ENCODE data around the gene AMOTL1.
"Not testable (repeated sequence)": the region's sequence is repeated elsewhere in the genome, so short reads cannot be mapped to it uniquely, and the experiment has no call there.

The AMOTL1 gene

DNA sequence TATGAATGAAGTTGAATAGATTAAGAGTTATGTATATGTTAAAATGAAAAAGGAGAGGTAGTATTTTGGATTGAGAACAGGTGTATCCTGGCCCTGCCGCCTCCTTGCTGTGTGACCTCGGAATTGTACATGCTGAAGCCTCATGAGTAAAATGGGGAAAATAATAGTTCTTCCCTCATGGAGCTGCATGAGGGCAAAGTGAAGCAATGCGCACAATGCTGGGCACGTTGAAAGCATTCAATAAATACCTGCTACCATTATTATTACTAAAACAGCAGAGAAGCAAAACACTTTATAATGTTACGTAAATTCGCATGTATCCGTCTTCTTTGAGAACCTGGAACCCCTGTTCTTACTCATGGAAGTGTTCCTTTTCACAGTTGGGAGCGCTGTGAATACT lies 5.7 kb downstream of the AMOTL1 start:
- no peak for DNase-seq

DNA sequence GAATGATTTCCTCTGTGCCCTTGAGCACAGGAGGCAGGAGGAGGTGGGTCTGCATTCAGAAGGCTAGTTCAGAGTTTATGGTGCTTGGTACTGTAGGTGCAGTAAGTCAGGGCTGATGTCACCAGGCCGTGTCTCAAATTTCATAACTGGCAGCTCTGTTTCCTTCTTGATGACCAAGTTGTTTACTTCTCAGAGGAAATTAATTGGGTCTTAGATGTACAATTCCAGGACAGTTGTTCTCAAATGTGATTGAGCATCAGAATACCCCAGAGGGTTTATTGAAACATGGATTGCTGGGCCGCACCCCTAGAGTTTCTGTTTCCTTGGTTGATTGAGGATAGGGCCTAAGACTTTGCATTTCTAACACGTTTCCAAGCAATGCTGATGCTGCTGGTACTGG lies 6.2 kb downstream of the AMOTL1 start:
- DNase-seq, result no peak

DNA sequence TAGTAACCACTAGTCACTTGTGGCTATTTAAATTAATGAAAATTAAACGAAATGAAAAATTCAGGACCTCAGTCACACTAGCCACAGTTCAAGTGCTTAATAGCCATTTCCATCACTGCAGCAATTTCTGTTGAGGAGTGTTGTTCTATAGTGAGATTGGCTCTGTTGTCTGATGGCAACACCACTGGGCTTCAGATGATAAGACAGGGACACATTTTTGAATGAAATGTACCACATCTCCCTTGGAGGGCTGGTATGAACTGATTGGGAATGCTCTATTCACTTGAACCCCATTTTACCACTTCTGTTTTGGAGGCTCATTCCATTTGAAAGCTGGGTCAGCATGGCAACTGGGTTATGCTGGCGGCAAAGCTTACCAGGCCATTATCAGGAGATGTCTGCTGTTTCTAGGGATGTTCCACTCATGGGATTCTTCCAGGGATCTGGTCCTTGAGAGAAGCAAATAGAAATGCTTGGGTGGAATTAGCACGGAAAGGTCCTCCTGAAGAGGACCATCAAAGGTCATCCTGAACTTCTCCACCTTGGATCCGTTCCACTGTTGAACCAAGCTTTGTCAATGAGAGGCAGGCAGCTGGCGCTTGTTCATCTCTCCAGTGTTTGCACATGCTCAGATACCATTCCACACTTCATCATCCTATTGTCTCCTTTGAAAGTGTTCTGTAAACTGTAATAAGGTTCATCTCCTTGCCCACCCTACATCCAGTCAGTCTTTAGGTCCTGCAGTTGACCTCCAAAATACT lies 7.6 kb downstream of the AMOTL1 start:
- DNase-seq, result no peak

GRCh38 chr11:94776351-94777321 lies 8.5 kb downstream of the AMOTL1 start:
- DNase-seq, result no peak

GRCh38 chr11:94780432-94780831 lies 12.3 kb downstream of the AMOTL1 start:
- no peak for DNase-seq

- no peak for DNase-seq
Observed at GRCh38 chr11:94781837-94782236, 13.7 kb downstream of the AMOTL1 start.

GRCh38 chr11:94782446-94782845 lies 14.3 kb downstream of the AMOTL1 start:
- no peak for DNase-seq

DNA sequence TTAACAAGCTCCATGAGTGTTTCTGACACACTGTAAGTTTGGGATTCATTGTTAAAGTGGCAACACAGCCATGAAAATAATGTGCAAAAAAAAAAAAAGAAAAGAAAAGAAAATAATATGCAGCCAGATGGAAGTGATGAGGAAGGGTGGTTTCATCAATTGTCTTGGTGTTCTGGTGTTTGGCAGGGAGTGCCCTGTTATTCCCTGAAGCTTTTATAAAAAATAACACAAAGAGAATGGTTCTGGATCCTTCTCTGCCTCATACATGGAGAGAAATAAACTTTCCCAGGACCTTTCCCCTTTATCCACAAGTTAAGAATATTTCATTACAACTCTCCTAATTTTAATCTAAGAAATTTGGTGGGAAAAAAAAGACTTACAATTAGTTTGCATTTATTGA lies 16.7 kb downstream of the AMOTL1 start:
- no peak for DNase-seq

GRCh38 chr11:94785509-94785908 lies 17.4 kb downstream of the AMOTL1 start:
- no peak for DNase-seq

DNA sequence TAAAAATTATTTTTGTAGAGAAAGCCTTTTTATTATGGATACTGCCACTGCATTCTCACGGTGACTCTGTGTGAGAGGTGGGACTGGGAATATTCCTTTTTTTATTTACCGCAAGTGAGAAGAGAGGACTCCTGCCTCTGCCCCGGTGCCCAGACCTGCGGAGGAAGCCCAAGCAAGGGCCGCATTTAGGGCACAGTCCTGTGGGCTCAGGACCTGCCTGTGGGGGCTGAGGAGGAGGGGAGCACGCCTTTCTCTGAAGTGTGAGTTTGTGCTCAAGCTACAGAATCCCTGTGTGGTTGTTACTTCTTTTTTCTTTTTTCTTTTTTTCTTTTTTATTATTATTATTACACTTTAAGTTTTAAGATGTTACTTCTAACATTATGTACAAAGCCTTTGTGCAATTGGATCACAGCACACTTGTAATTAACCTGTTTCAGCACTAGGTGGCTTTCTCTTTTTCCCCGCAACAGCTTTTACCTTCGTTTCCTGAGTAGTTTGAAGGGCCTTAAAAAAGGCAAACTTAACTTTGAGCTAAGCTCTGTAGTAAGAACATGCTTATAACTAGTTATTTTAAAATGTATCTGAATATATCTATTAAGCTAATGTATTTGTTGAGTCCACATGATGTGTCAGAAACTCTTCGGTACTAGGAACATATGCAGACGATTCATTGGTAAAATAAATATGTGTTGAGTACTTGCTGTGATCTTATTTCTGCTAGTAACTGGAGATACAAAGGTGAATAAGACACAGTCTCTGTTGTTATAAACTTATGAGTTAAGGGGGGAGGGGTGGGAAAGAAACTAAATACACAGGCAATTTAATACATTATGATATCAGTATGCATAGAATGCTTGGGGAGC lies 18.3 kb downstream of the AMOTL1 start:
- DNase-seq, result no peak

GRCh38 chr11:94787801-94788200 lies 19.6 kb downstream of the AMOTL1 start:
- no peak for DNase-seq

DNA sequence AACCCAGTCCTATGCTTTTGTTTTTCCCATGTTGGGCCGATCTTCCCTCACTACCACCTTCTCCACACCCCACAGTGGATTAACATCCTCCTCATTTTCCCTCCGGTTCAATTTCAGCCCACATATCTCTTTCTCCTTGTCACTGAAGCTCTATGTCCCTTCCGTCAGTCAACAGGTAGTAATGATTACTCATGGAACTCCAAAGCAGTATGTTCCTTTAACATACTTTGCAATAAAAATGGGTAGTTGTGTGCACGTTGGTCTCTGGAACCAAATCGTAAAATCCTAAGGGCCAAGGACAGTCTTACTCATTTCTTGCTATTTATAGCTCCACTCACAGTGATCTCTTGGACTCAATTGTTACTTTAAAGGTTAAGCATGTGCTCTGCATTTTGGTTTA lies 20.2 kb downstream of the AMOTL1 start:
- no peak for DNase-seq

GRCh38 chr11:94790197-94790596 lies 22.0 kb downstream of the AMOTL1 start:
- no peak for DNase-seq

GRCh38 chr11:94790661-94791180 lies 22.6 kb downstream of the AMOTL1 start:
- DNase-seq, result no peak

DNA sequence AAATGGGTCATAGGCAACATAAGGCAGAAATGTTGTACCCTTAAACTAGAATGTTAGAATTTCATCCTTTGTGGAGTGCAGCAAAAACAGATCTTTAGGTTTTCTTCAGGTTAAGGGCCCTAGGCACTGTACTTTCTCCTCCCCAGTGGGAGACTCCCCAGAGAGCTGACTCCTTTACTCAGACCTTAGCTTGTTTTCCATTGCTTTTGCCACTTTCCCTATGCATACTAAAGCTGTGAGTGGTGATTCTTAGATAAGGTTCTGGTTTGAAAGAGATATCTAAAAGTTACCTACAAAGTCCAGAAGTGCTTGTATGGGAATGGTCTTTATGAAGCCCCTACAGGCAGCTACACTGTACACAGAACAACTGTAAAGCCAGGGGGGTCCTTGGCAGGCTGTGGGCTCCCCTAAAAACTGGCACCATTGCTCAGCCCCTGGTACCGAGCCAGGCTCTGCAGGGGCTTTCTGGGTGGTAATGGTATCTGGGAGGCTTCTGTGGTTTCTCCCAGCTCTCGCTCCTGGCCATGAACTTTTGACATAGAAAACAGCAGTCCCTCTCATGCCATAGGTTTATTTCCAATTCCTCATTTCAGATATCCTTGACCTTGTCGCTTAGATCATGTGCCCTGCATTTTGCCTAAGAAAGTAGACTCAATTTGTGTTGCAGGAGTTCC lies 23.2 kb downstream of the AMOTL1 start:
- DNase-seq, result no peak

DNA sequence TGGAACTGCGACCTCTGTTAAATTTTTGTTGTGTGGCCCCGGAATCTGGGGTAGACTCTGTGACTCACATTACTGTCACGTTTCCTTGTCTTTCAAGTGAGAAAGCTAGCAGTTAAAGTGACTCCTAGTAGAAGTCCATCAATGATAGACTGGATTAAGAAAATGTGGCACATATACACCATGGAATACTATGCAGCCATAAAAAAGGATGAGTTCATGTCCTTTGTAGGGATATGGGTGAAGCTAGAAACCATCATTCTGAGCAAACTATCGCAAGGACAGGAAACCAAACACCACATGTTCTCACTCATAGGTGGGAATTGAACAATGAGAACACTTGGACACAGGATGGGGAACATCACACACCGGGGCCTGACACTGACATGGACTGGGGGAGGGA lies 23.8 kb downstream of the AMOTL1 start:
- not testable (repeated sequence) for DNase-seq

GRCh38 chr11:94792451-94792850 lies 24.3 kb downstream of the AMOTL1 start:
- no peak for DNase-seq

DNA sequence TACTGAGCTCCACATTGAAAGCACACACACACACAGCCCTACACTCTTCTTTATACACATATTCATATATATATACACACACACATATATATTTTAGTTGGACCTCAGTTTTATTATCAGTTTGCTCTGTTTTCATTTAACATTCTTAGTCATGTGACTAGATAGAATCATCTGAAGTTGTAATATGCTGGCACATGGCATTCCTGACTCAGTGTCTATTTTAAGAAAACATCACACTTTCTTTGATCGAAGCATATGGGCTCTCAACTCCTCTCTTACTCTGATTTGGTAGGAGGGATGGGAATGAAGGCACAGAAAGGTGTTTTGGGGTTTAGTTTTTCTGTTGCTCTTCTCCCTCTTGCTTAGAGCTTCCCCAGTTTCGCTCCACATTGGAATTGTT lies 24.8 kb downstream of the AMOTL1 start:
- DNase-seq, result no peak

GRCh38 chr11:94793822-94794221 lies 25.7 kb downstream of the AMOTL1 start:
- DNase-seq, result no peak

- DNase-seq, result no peak
Observed at GRCh38 chr11:94794287-94795168, 26.4 kb downstream of the AMOTL1 start.

Data from activated CD4-positive, alpha-beta T cell treated with anti-CD3 and anti-CD28 coated beads, Interleukin-2, amount 50 U/mL, for 1 hour (primary cell).